Activated CD8-positive, alpha-beta memory T cell treated with anti-CD3 and anti-CD28 coated beads for 48 hours (primary cell): ENCODE data around the gene CADPS2.

Experiments
- DNase-seq, 3 experiments: peaks; one replicate each; pipeline ENCODE4 v3.0.0-alpha.2; 2020; ENCODE audit warnings: low read depth in 2 of 3, low spot score in 2 of 3

The CADPS2 gene

DNA sequence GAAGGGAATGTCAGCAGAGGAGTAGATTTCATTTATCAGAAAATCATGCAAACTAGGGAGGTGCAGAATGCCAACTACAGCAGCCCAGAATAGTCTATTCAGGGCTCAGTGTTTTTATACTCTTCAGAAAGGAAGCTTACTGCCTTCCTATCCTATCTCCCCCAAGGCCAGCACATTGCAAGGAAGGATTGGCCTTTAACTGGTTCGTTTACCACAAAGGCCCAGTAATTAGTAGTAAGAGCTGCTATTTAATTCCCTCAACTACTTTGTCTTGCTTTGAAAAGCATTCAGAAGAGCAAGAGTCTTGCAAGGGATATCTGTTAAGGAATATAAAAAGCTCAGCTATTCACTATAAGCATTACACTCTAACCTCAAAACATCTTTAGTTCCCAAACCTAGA, 97.1 kb downstream of the CADPS2 start:
- DNase-seq, result no peak

DNA sequence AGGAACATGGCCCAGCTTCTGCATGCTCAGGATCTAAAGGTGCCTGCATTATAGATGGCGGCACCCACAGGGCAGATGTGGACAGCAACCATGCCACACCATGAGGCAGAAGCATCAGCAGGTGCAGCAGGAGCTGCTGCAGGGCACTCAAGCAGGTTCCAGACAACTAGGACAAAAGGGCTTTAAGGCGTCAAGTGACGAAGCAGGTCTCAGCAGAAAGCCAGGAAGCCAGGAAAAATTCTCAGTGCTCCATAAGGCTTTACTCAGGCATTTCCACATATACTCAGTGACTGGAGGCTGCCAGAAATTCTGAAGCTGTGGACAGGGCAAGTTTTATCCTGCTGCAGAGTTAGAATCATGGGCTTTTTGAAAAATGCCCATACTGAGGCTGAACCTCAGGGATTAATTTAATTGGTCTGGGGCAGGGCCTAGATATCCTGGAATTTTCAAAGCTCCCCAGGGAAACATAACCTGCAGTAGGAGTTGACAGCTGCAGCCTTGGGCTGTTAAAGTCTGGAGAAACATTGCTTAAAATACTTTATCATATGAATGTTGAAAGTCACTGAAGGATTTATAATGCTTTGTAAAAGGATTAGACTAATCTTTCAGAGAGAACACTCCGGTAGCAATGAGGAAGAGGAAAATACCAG, 115.4 kb downstream of the CADPS2 start:
- no peak for DNase-seq

DNA sequence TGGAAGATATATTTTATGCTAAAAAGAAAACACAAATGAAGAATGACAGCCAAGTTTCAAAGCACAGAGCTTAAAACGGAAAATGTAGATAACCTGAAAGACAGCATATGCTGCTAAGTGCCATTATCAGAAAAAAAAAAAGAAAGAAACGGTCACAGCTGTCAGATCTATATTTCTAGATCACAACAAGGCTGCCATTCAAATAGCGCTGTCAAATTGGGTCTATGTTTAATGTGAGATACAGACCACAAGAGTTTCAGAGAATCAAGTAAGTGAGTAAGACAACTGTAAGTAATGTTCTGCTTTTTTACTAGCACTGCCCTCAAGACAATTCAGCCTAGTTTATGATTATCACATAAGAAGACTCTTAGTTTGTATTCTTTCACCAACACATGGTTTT, 117.4 kb downstream of the CADPS2 start:
- no peak for DNase-seq

DNA sequence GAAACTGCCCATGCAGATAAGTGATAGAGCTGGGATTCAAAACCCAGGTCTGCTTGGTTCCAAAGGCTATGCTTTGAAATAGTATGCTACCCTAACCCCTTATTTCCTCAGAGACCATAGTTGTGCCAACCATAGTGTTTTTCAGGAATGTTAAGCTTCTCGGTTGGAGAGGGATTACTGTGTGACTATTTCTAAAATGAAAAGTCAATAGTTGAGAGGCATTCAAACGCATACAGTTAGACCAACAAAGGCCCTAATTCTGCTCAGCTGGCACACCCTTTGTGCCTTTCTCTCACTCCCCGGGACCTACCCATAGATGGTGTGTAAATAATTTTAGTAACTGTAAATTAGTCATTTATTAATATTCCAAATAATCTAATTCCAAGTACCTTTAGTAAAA, 118.9 kb downstream of the CADPS2 start:
- DNase-seq, result no peak

DNA sequence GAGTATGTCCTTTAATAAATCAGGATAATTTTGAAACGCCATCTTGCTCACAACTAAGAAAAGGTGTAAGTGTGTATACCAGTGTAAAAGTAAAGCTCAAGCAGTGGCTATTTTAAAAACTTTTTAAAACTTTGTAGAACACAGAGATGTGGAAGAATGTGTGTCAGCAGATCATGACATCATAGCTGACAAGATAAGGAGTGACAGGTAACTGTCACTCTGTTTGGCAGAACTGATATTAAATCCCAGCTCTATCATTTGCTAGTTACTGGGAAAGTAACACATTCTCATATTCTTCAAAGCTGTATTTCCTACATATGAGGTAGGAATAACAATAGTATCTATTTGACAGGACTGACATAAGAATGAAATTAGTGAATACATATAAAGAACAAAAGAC, 119.7 kb downstream of the CADPS2 start:
- DNase-seq, result no peak

DNA sequence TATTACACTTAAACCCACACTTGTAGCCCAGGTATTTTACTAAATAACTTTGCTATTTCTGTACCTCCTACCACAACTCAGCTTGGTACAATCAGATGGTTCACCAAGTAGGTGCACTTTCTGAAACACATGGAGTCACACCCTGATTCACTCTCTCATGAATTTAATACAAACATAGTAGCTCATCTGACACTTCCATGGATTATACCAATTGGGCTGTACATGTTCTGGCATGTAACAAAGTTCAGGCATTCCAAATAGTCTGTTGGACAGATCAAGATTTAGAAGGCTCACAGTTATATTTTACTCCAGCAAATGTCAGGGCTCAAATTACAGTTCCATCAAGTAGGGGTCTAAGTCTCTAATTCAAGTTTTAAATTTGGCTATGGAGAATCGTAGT, 121.4 kb downstream of the CADPS2 start:
- no peak for DNase-seq

DNA sequence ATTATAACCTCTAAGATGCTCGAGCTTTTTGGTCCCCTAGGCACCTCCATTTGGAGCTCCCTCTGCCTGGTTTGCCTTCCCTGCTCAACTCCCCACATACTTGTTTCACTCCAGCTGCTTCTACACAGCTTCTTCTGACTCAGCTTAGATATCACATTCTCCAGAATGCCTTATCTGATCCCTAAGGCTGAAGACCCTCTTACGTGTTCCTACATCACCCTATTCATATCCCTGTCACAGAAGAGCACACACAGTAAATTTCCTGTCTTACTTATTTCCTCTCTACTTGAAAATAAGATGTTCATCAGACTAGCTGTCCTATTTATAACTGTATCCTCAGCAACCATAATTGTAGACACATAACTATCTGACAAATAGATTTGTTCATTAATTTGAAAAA, 122.2 kb downstream of the CADPS2 start:
- DNase-seq, result no peak

DNA sequence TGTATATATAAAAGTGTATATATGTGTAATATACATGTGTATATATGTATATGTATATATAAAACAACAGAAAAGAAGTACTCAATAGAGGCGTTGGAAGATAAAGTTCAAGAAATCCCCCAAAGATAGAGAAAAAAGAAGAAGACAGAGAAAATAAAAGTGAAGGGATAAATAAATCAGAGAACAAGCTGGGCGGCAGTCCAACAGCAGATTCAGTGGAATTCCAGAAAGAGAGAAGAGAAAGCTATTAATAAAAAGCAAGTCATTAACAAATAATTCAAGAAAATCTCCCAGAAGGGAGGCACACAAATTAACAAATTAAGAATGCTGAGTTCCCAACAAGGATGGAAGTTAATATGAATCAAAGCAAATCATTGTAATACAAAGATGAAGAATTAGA, 124.2 kb downstream of the CADPS2 start:
- DNase-seq, result no peak

DNA sequence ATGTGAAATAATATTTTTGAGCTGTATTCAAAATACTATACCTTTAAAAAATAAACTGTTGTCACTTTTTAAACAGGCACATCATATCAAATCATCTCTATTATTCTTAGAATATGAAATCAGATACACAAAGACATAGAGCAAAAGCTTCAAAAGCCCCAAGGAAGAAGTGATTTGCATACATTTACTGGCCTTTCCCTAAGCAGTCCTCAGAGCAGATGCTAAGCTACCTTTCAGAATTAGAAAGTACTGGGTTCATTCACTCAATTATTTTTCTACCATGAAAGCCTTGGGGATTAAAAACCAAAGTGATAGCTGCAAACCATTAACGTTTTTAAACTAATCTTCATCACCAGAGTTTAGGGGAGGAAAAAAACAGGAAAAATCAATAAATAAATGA, 127.8 kb downstream of the CADPS2 start:
- DNase-seq, result no peak

DNA sequence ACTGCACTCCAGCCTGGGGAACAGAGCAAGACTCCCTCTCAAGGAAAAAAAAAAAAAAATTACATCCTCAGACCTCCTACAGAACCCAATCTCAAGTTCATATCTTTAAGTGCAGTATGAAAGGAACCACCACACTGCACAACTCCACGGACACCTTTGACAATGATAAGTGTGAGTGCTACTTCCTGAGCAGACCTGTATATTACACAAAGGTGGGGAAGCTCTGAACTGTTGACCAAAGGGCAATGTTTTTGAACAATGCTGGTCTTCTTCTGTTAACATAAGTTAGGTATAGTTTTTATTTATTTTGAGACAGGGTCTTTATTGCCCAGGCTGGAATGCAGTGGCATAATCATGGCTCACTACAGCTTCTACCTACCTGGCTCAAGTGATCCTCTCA, 129.4 kb downstream of the CADPS2 start:
- no peak for DNase-seq

DNA sequence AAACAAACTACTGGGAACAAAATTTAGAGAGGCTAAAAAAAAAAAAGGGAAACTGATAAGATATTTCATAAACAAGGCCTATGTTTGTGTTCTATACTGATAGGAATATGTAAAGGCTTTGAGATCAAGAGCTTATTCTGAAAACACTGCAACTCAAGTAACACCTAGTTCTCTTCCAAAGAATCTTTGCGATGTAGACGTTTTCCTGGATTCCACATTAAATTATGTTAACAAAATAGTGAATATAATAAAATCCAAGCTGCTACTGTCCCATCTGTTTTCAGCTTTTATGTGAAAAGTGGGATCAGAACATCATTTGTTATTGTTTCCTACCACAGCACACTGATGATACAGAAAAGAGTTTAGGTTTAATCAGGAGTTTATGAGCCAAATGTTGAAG, 130.6 kb downstream of the CADPS2 start:
- DNase-seq, result no peak

DNA sequence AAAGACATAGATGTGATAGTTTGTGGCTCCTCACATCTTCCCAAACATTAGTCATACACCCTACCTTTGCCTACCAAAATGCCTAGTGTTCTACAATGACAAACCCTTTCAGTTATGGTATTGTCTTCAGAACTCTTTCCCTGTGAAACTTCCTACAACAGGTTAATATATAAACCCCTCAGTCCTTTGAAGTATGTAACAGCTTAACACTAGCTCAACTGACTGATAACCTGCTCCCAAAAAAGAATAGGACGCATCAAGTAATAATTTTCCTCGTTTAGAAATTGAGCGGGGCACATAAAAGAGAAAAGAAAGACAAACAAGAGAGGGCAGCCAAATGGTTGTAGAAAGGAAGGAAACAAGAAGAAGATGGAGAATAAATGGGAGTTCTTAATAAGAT, 133.7 kb downstream of the CADPS2 start:
- DNase-seq, result no peak

DNA sequence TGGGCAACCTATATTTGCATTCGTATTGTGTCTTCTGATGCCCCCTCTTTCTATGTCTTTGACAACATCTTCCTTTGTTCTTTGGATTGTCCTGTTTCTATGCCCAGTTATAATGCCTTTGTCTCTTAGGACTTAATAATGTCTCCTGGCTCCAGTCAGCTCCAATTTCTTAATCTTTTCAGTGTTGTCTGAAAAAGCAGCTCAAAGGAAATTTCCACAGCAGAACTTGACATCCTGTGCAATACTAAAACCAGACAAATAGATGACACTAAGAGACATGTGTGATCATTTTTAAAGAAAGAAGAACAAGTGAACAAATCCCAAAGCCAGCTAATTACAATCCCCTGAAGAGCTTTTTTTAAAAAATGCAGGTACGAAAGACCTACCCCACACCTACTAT, 135.9 kb downstream of the CADPS2 start:
- no peak for DNase-seq

DNA sequence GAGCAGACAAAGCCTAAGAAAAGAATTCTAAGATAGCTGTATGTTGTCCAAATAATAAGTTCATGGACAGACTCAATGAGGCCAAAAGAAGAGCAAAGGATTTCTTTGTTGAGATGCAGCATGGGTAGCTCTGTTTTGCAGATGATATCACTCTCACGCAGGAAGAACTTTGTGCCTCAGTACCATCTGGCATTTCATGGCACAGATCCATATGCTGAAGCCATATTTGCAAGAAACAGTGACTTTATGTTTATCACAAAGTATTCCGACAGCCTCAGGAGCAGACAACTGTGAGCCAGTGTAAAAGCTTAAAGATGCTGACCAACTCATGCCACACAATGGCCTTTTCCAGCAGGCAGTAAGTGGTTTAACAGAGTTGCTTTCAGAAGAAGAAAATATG, 138.1 kb downstream of the CADPS2 start:
- DNase-seq, result no peak

DNA sequence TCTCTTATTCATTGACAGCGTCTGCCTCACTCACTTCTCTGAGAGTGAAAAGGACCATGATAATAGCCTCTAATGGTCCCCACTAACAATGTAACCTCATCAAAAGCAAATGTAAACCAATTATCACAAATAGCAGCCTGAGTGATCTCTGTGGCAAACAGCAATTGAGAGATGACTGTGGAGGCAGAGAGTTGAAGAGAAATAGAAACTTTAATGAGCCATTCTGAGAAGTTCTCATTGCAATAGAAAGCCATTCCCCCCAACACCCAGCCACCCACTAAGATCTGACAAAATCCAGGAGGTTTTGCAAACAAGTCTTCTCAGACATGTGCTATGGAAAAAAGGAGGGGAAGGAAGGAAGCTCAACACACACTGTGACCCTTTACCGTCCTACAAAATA, 139.3 kb downstream of the CADPS2 start:
- no peak for DNase-seq

DNA sequence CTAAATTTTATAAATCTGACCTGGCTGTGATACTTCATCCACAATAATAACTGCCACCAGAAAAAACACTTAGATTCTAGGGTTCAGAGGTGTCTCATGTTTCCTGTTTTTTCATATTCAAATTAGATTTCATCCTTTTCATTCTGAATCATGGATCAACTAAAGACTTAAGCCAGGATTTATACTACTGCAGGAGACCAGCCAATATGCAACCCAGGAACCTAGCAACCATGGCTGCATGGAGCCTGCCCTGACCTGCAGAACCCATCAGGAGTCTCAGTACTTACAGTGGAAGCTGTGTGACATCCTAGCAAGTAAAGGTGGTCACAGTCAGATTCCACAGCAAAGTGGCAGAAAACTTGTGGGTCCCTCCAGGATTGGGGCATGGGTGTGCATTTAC, 143.0 kb downstream of the CADPS2 start:
- no peak for DNase-seq

DNA sequence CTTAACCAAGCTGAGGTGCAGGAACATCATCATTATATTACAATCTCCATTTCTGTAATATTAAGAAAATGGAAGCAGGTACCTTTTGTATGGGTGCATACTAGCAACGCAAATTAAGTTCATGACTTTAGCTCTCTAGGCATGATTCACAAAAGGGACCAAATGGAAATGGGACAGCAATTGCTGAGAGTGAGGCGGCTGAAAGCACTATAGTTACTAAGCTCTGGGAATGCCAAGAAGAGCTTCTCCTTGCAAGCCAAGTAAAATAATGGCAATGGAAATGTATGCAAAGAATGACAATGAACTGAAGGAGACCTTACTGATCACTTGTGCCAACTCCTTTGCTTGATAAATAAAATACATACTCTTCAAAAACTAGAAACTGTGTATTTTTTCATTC, 147.3 kb downstream of the CADPS2 start:
- DNase-seq, result no peak

DNA sequence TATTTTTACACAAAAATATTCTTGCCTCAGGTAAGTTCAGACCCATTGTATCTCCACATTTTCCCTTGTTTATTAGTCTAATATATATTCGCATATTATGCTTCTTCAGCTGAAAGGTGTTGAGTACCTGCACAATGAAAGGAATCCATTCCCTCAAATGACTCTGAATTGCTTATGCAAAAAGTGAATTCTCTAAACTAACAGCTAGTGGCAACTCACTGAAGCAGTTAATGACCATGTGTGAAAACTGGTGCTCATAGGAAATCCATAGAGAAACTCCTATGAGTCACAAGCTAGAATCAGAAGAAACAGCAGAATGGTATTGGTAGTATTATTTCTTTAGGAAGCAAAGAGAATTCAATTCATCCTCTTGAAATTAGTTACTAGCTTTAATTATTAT, 150.1 kb downstream of the CADPS2 start:
- no peak for DNase-seq

DNA sequence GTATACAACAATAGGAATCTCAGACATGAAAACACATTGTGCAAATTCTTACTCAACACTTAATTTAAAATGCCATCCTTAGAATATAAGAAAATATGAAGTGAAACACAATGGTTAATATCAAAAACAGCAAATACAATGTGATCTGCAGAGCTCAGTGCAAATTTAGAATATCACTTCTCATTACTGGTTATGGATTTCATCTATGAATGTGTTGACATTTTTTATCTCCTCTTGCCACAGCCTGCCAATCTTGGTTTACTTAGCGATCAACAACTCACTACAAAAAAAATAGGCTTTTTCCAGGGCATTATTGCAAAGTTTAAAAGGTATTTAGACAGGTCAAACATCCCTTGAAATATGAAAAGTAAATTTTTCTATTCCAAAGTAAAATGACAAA, 158.5 kb downstream of the CADPS2 start:
- DNase-seq, result no peak

DNA sequence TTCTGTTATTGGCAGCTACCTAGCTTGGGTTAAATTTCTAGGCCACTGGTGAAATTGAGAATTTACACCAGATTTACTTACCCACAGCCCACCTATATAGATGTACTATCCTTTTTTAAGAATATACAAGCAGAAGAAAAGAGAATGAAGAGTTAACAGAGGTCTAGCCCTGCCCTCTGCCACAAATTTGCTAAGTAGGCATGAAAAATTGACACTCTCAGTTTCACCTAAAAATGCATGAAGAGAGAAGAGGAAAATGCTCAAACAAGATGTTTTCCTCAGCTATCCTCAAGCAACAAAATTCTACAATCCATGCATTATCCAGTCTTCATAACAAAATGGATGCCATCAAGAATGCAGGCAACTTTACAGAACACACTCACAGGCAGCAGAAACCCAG, 158.9 kb downstream of the CADPS2 start:
- DNase-seq, result no peak

DNA sequence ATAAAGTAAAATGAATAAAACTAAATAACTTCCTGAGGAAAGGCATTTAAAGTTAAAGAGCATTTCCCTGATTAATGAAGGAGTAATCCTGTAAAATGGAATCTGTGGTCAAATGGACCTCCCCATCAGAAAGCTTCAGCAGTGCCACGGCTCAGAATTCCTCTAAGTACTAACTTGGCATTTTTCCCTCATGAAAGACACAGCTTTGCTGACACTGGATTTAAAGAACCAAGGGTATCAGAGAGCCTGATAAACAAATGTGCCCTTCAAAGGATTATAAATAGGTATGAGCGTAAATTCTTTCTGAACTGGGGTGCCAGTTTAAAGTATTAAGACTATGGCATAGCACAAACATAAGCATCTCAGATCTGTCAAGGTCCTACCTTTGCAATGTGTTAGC, 159.4 kb downstream of the CADPS2 start:
- no peak for DNase-seq

DNA sequence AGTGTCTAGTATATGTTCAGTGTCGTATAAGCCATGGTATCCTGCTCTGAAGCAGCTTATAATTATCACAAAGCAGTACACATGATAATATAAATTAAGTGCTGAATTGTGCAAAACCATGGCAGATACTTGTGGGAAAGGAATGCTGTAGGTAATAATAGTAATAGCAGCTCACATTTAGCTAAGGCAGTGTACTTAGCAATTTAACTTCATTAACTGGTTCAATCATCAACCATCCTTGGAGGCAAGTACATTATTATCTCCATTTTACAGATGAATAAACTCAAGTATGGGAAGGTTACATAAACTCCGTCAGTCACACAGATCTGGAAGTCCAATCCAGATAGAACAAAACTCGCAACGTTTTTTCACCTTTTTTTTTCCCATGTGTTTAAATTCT, 161.9 kb downstream of the CADPS2 start:
- no peak for DNase-seq

DNA sequence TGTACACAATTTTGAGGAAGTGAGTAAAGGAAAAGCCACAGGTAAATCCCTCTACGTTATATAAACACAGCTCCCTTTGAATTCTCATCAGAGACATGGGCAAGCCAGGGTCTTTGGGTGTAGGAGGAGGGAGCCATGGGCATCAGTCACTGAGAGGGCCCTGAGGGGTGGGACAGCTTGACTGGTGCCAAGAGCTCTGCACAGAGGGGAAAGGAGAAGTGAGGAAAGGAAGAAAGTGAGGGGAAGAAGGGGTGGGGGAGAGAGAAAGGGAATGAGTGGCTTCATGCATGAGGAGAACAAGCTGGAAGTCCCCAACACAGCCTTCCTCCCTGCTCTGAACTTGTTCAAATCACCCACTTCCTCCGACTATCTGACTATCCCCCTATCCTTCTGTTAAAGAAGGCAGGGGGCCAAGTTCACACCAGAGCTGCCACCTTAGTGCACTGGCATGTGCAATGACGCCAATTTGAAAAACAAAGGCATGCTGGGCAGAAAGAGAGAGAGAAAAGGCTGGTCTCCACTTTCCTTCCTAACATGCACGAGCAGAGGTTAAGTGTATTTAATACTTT, 167.2 kb downstream of the CADPS2 start:
- no peak for DNase-seq
